Sigmoid colon (tissue), 7 donors: ENCODE results near the gene OTUD1. TPM values are rescaled to one million over a fixed set of nuclear protein-coding genes. Genes with fewer than 3 reads are reported as not detected.

Experiments used
- DNase-seq: peaks from one replicate; pipeline ENCODE4 v3.0.0-alpha.2; 2019
- H3K27ac ChIP-seq, 4 donors: fragments of 200-600 bp; sonication (generic); one replicate each; pipeline ENCODE4 v1.5.1; 2016 to 2019; ENCODE audit warnings: mild to moderate bottlenecking in 1 of 4
- H3K27me3 ChIP-seq, 3 donors: fragments of 200-600 bp; sonication (generic); one replicate each; pipeline ENCODE4 v1.5.1; 2019; ENCODE audit warnings: mild to moderate bottlenecking in 1 of 3
- H3K36me3 ChIP-seq, 4 donors: fragments of 200-600 bp; sonication (generic); one replicate each; pipeline ENCODE4 v1.5.1; 2016 to 2019
- H3K4me1 ChIP-seq, 4 donors: fragments of 200-600 bp; sonication (generic); one replicate each; pipeline ENCODE4 v1.5.1; 2017 to 2019
- H3K4me3 ChIP-seq, 4 donors: fragments of 200-600 bp; sonication (generic); one replicate each; pipeline ENCODE4 v1.5.1; 2017 to 2019; ENCODE audit warnings: mild to moderate bottlenecking in 2 of 4, moderate library complexity in 1 of 4
- H3K9me3 ChIP-seq, 4 donors: fragments of 200-600 bp in 3 of 4; sonication (generic) in 3 of 4; one replicate each; pipeline versions ENCODE4 v1.5.1 to v1.6.1; 2013 to 2019
- EP300 ChIP-seq, 4 donors: sonication (generic); formaldehyde crosslinking; IDR thresholded peaks; one replicate each; pipeline ENCODE4 v1.6.1; 2017; ENCODE audit warnings: antibody characterized with exemption in 4 of 4
- POLR2A ChIP-seq, 2 donors: fragments of 450-650 bp; IDR thresholded peaks; one replicate each; pipeline ENCODE4 v1.6.1; 2016; ENCODE audit warnings: antibody characterized with exemption in 2 of 2, mild to moderate bottlenecking in 2 of 2, moderate library complexity in 2 of 2
- POLR2AphosphoS5 ChIP-seq, 4 donors: sonication (generic); formaldehyde crosslinking; IDR thresholded peaks; one replicate each; pipeline ENCODE4 v1.6.1; 2017; ENCODE audit warnings: antibody characterized with exemption in 4 of 4
- WGBS, 2 donors: extraction: QIAGEN DNeasy Blood & Tissue Kit; methylation state at CpG; one replicate each; pipeline ENCODE4 v1.1.7; 2013; 5-methylcytosine and 5-hydroxymethylcytosine counted together
- intact Hi-C: fragments of 100-400 bp; cut with DNase I; formaldehyde crosslinking; loops from one replicate; pipeline ENCODE4 v1.15.1; 2023
- polyA plus RNA-seq, 3 donors: library from polyadenylated mRNA; stranded (reverse); fragments of 200-250 nt; gene quantifications; one replicate each; pipeline ENCODE4 v1.2.3, GENCODE V29; 2013
- total RNA-seq, 4 donors: library from RNA; depleted of rRNA; stranded (reverse); fragments of >200 nt; gene quantifications; one replicate each; pipeline ENCODE4 v1.1.0, GENCODE V29; 2016
- TF ChIP-seq, protein P1 (sequence below), 4 experiments: fragments of 450-650 bp in 3 of 4; fragments of 200-600 bp in 1 of 4; IDR thresholded peaks; one replicate each; pipeline ENCODE4 v1.5.1; 2016 to 2019; ENCODE audit warnings: antibody characterized with exemption in 4 of 4, mild to moderate bottlenecking in 3 of 4, moderate library complexity in 2 of 4
- donor health status: healthy with polysubstance abuse.
- donor health status: Bipolar disorder and iron deficiency.
- donor health status: healthy.

OTUD1 gene
- total and polyA plus RNA-seq, 7 donors, result 6.7 to 19.2 (median 13.2) TPM

DNA sequence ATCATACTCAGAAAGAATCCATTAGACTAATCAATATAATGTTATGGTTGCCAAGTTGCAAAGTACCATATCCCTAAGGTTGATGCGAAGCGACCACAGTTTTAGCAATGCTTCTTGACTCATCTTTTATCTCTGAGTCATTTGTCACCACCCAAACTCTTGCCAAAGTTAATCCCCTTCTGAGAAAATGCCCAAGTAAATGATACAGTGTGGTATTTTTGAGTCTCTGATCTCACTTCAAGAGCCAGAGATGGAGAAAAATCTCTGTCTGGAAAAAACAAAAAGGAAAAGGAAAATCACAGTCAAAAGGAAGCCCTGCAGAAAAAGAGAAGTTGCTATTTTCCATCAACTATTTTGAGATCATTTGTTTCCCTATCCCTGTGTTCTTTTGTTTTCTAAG lies 26.7 kb upstream of the OTUD1 start:
- Histone ChIP-seq H3K4me1 (no peaks in the 10 kb centered on the region), H3K36me3 (no peaks in the 10 kb centered on the region), H3K27me3 (no peaks in the 10 kb centered on the region), H3K4me3 (no peak overlapping the region), H3K9me3 (no peaks in the 10 kb centered on the region), H3K27ac (no peak overlapping the region)
- DNase-seq, result no peak
- TF ChIP-seq EP300 (IDR thresholded peaks at IDR 0.05), result no peak
- no peak for TF ChIP-seq POLR2A (IDR thresholded peaks at IDR 0.05)
- TF ChIP-seq, protein P1, sequence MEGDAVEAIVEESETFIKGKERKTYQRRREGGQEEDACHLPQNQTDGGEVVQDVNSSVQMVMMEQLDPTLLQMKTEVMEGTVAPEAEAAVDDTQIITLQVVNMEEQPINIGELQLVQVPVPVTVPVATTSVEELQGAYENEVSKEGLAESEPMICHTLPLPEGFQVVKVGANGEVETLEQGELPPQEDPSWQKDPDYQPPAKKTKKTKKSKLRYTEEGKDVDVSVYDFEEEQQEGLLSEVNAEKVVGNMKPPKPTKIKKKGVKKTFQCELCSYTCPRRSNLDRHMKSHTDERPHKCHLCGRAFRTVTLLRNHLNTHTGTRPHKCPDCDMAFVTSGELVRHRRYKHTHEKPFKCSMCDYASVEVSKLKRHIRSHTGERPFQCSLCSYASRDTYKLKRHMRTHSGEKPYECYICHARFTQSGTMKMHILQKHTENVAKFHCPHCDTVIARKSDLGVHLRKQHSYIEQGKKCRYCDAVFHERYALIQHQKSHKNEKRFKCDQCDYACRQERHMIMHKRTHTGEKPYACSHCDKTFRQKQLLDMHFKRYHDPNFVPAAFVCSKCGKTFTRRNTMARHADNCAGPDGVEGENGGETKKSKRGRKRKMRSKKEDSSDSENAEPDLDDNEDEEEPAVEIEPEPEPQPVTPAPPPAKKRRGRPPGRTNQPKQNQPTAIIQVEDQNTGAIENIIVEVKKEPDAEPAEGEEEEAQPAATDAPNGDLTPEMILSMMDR (IDR thresholded peaks at IDR 0.05), result no peak
- no peak for TF ChIP-seq POLR2AphosphoS5 (IDR thresholded peaks at IDR 0.05)
- WGBS, 2 donors, result 78 to 81% methylated on average over 2 of the region's 2 CpGs
- intact Hi-C loops, result no loop called here

DNA sequence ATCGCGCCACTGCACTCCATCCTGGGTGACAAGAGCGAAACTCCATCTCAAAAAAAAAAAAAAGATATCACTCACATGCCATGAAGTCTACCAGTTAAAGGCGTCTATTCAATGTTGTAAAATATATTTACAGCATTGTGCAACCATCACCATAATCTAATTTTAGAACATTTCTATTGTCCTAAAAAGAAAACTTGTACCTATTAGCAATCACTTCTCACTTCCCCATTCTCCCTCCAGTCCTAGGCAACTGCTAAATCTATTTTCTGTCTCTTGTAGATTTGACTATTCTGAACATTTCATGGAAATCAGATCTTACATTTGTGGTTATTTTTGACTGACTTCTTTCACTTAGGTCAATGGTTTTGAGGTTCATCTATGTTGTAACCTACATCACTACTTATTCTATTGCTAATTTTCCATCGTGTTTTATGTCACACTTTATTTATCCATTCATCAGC lies 25.2 kb upstream of the OTUD1 start:
- no peaks in the 10 kb centered on the region for H3K36me3 ChIP-seq
- intact Hi-C loops, result no loop called here
- 64 to 73% methylated on average over 5 of the region's 5 CpGs for WGBS, 2 donors
- TF ChIP-seq EP300 (IDR thresholded peaks at IDR 0.05), result no peak
- TF ChIP-seq, protein P1 (IDR thresholded peaks at IDR 0.05), result no peak
- no peak for TF ChIP-seq POLR2AphosphoS5 (IDR thresholded peaks at IDR 0.05)
- no peak for TF ChIP-seq POLR2A (IDR thresholded peaks at IDR 0.05)
- H3K9me3 ChIP-seq, result no peaks in the 10 kb centered on the region
- no peaks in the 10 kb centered on the region for H3K27me3 ChIP-seq
- H3K27ac ChIP-seq, result no peak overlapping the region
- H3K4me3 ChIP-seq, result no peak overlapping the region
- no peaks in the 10 kb centered on the region for H3K4me1 ChIP-seq
- DNase-seq, result no peak

DNA sequence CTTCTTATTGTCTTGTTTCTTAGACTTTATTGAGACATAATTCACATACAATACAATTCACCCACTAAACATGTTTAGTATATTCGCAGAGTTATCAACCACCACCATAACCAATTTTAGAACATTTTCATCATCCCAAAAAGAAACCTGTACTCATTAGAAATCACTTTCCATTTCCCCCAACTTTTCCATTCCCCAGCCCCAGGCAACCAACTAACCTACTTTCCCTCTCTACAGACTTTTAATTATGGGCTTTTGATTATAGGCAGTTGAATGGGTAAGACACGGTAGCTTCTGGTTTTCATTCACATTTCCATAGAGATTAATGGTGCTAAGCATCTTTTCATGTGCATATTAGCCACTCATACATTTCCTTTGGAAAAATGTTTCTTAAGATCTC lies 24.2 kb upstream of the OTUD1 start:
- WGBS, 2 donors, result 88 to 92% methylated on average over 2 of the region's 2 CpGs
- Histone ChIP-seq H3K27me3 (no peaks in the 10 kb centered on the region), H3K36me3 (no peaks in the 10 kb centered on the region), H3K4me3 (no peak overlapping the region), H3K4me1 (no peaks in the 10 kb centered on the region), H3K9me3 (no peaks in the 10 kb centered on the region), H3K27ac (no peak overlapping the region)
- no peak for DNase-seq
- TF ChIP-seq EP300 (IDR thresholded peaks at IDR 0.05) (no peak), POLR2A (IDR thresholded peaks at IDR 0.05) (no peak)
- intact Hi-C loops, result no loop called here

DNA sequence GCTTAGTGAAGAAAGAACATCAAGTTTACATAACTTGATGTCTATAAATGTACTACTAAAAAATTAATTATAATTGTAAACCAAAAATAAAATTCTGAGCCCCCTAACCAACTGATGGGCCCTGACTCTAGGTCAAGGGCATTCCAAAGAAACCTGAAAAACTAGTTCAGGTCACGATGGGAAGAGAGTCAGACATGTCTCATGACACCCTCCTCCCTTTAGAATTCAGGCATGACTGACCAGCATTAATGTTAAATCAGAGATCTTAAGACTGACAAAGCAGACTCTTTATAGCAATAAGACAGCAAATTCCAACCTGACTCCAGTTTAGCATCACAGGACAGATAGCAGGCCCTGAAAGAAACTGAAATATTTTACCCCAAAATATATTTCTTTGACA lies 21.6 kb upstream of the OTUD1 start:
- WGBS, 2 donors, result 32 to 75% methylated on average over 1 of the region's 1 CpG
- Histone ChIP-seq H3K4me3 (no peak overlapping the region), H3K27ac (no peak overlapping the region), H3K36me3 (no peaks in the 10 kb centered on the region), H3K9me3 (no peaks in the 10 kb centered on the region), H3K4me1 (no peaks in the 10 kb centered on the region), H3K27me3 (no peaks in the 10 kb centered on the region)
- no peak for TF ChIP-seq EP300 (IDR thresholded peaks at IDR 0.05)
- TF ChIP-seq, protein P1 (IDR thresholded peaks at IDR 0.05), result no peak
- TF ChIP-seq POLR2A (IDR thresholded peaks at IDR 0.05), result no peak
- TF ChIP-seq POLR2AphosphoS5 (IDR thresholded peaks at IDR 0.05), result no peak
- no peak for DNase-seq
- intact Hi-C loops, result no loop called here

DNA sequence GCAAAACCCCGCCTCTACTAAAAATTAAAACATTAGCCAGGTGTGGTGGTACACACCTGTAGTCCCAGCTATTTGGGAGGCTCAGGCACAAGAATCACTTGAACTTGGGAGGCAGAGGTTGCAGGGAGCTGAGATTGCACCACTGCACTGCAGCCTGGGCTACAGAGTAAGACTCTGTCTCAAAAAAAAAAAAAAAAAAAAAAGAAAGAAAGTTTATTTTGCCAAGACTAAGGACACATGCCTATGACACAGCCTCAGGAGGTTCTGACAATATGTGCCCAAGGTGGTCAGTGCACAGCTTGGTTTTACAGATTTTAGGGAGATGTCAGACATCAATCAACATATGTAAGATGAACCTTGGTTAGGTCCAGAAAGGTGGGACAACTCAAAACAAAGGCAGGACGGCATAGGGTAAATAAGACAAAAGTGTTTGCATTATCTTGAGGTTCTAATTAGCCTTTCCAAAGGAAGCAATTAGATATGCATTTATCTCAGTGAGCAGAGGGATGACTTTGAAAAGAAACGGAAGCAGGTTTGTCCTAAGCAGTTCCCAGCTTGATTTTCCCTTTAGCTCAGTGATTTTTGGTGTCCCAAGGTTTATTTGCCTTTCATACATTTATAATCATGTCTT lies 20.7 kb upstream of the OTUD1 start:
- Histone ChIP-seq H3K27me3 (no peaks in the 10 kb centered on the region), H3K4me1 (no peaks in the 10 kb centered on the region), H3K4me3 (no peak overlapping the region), H3K27ac (no peak overlapping the region), H3K9me3 (no peaks in the 10 kb centered on the region), H3K36me3 (no peaks in the 10 kb centered on the region)
- 89 to 94% methylated on average over 3 of the region's 3 CpGs for WGBS, 2 donors
- DNase-seq, result no peak
- TF ChIP-seq POLR2AphosphoS5 (IDR thresholded peaks at IDR 0.05) (no peak), POLR2A (IDR thresholded peaks at IDR 0.05) (no peak), EP300 (IDR thresholded peaks at IDR 0.05) (no peak)
- TF ChIP-seq, protein P1 (IDR thresholded peaks at IDR 0.05), result no peak
- intact Hi-C loops, result no loop called here
